ENCODE data around the gene UTP25. TPM values are rescaled to one million over a fixed set of nuclear protein-coding genes. Genes with fewer than 3 reads are reported as not detected.
"Not testable (repeated sequence)": the region's sequence is repeated elsewhere in the genome, so short reads cannot be mapped to it uniquely, and the experiment has no call there.

UTP25 gene
- total RNA-seq, 5 donors from 2014 or later (not counting 1 experiment from before 2014, with no cell fraction given), result 9.1 to 19.9 (median 14.5) TPM

- H3K4me3 Mint-ChIP-seq; H3K4me3 ChIP-seq (ENCODE audit: control insufficient read depth in 1 of 2, extremely low read depth in 1 of 2, low read length in 1 of 2); CTCF ChIA-PET; H3K36me3 Mint-ChIP-seq; H3K36me3 ChIP-seq (ENCODE audit: control insufficient read depth in 2 of 2, extremely low read depth in 1 of 2, insufficient read depth in 1 of 2, low read length in 1 of 2); H3K9me3 ChIP-seq; ATAC-seq (replicated peaks in 1 of 4); DNase-seq; H3K27ac Mint-ChIP-seq; H3K27me3 ChIP-seq (replicated peaks in 1 of 2; ENCODE audit: control insufficient read depth in 2 of 2, extremely low read depth in 1 of 2, insufficient read depth in 2 of 2, low read length in 1 of 2); POLR2A ChIA-PET; H3K27ac ChIP-seq (ENCODE audit: low read length); H3K9me3 Mint-ChIP-seq; H3K4me1 ChIP-seq (ENCODE audit: control insufficient read depth in 1 of 2, extremely low read depth in 1 of 2, insufficient read depth in 2 of 2, low read length in 2 of 2): not testable (repeated sequence)
- WGBS (ENCODE audit: insufficient coverage), result 89% methylated on average over 13 of the region's 21 CpGs
- peaks cover 8 to 12% (median 11%) of the 10 kb centered on the region in 3 donors for H3K4me1 Mint-ChIP-seq
- peaks cover 17 to 22% of the 10 kb centered on the region in 2 donors for H3K27me3 Mint-ChIP-seq
Observed at GRCh38 chr1:209898851-209899250, 71.1 kb downstream of the UTP25 start.

GRCh38 chr1:209899948-209900347 lies 72.2 kb downstream of the UTP25 start:
- H3K9me3 Mint-ChIP-seq, result no peaks in the 10 kb centered on the region
- peak in 1 of 35 experiments; percentile 2 for DNase-seq

GRCh38 chr1:209900734-209901133 lies 73.0 kb downstream of the UTP25 start:
- Histone ChIP-seq H3K4me1 (ENCODE audit: control insufficient read depth in 1 of 2, extremely low read depth in 1 of 2, insufficient read depth in 2 of 2, low read length in 2 of 2) (peaks cover 0 to 4% of the 10 kb centered on the region in 2 experiments), H3K4me3 (ENCODE audit: control insufficient read depth in 1 of 2, extremely low read depth in 1 of 2, low read length in 1 of 2) (no peak overlapping the region), H3K27me3 (replicated peaks in 1 of 2; ENCODE audit: control insufficient read depth in 2 of 2, extremely low read depth in 1 of 2, insufficient read depth in 2 of 2, low read length in 1 of 2) (peaks cover 0 to 5% of the 10 kb centered on the region in 2 experiments), H3K36me3 (ENCODE audit: control insufficient read depth in 2 of 2, extremely low read depth in 1 of 2, insufficient read depth in 1 of 2, low read length in 1 of 2) (no peaks in the 10 kb centered on the region), H3K27ac (ENCODE audit: low read length) (no peak overlapping the region), H3K9me3 (no peaks in the 10 kb centered on the region)
- POLR2A ChIA-PET, result no interaction called here
- WGBS (ENCODE audit: insufficient coverage), result no CpG with 5 or more reads among the region's 1 CpG
- CTCF ChIA-PET, result interaction anchor here in 1 of 2 donors (0.5 kb wide), 1 partner anchor 12 kb away, joined by 3 read pairs; no protein-coding TSS in a partner anchor
- Mint-ChIP-seq H3K27me3 (peaks cover 14 to 17% of the 10 kb centered on the region in 2 donors), H3K27ac (no peak overlapping the region), H3K4me1 (peaks cover 4 to 7% (median 6%) of the 10 kb centered on the region in 3 donors), H3K36me3 (no peaks in the 10 kb centered on the region), H3K9me3 (no peaks in the 10 kb centered on the region), H3K4me3 (no peak overlapping the region)
- ATAC-seq (replicated peaks in 1 of 4), result no peak
- DNase-seq, result no peak

More at GRCh38 chr1:209899948-209900347, 72.2 kb downstream of the UTP25 start:
- H3K4me1 ChIP-seq (ENCODE audit: control insufficient read depth in 1 of 2, extremely low read depth in 1 of 2, insufficient read depth in 2 of 2, low read length in 2 of 2), result peaks cover 0 to 8% of the 10 kb centered on the region in 2 experiments
- Mint-ChIP-seq H3K36me3 (no peaks in the 10 kb centered on the region), H3K4me3 (no peak overlapping the region), H3K27ac (no peak overlapping the region), H3K27me3 (peaks cover 16 to 17% of the 10 kb centered on the region in 2 donors), H3K4me1 (peaks cover 8 to 12% (median 11%) of the 10 kb centered on the region in 3 donors)
- H3K4me3 ChIP-seq (ENCODE audit: control insufficient read depth in 1 of 2, extremely low read depth in 1 of 2, low read length in 1 of 2), result no peak overlapping the region
- ChIA-PET POLR2A (no interaction called here), CTCF (no interaction called here)
- no peaks in the 10 kb centered on the region for H3K9me3 ChIP-seq
- H3K36me3 ChIP-seq (ENCODE audit: control insufficient read depth in 2 of 2, extremely low read depth in 1 of 2, insufficient read depth in 1 of 2, low read length in 1 of 2), result no peaks in the 10 kb centered on the region
- no peak overlapping the region for H3K27ac ChIP-seq (ENCODE audit: low read length)
- peaks cover 0 to 5% of the 10 kb centered on the region in 2 experiments for H3K27me3 ChIP-seq (replicated peaks in 1 of 2; ENCODE audit: control insufficient read depth in 2 of 2, extremely low read depth in 1 of 2, insufficient read depth in 2 of 2, low read length in 1 of 2)
- no peak for ATAC-seq (replicated peaks in 1 of 4)
- WGBS (ENCODE audit: insufficient coverage), result 0% methylated on average over 1 of the region's 3 CpGs

- Mint-ChIP-seq H3K4me1 (peaks cover 0 to 2% (median 1%) of the 10 kb centered on the region in 3 donors), H3K27me3 (peaks cover 10 to 13% of the 10 kb centered on the region in 2 donors)
- CTCF ChIA-PET, result no interaction called here
Observed at GRCh38 chr1:209901211-209901610, 73.4 kb downstream of the UTP25 start.

GRCh38 chr1:209904774-209905173 lies 77.0 kb downstream of the UTP25 start:
- H3K27ac ChIP-seq (ENCODE audit: low read length); DNase-seq; H3K27ac Mint-ChIP-seq; POLR2A ChIA-PET; H3K4me1 ChIP-seq (ENCODE audit: control insufficient read depth in 1 of 2, extremely low read depth in 1 of 2, insufficient read depth in 2 of 2, low read length in 2 of 2); CTCF ChIA-PET; H3K4me3 Mint-ChIP-seq; H3K4me3 ChIP-seq (ENCODE audit: control insufficient read depth in 1 of 2, extremely low read depth in 1 of 2, low read length in 1 of 2); H3K27me3 ChIP-seq (replicated peaks in 1 of 2; ENCODE audit: control insufficient read depth in 2 of 2, extremely low read depth in 1 of 2, insufficient read depth in 2 of 2, low read length in 1 of 2); H3K9me3 Mint-ChIP-seq; ATAC-seq (replicated peaks in 1 of 4); H3K4me1 Mint-ChIP-seq; H3K36me3 Mint-ChIP-seq; H3K27me3 Mint-ChIP-seq; H3K36me3 ChIP-seq (ENCODE audit: control insufficient read depth in 2 of 2, extremely low read depth in 1 of 2, insufficient read depth in 1 of 2, low read length in 1 of 2); H3K9me3 ChIP-seq: not testable (repeated sequence)
- no CpG with 5 or more reads among the region's 1 CpG for WGBS (ENCODE audit: insufficient coverage)

More at GRCh38 chr1:209901211-209901610, 73.4 kb downstream of the UTP25 start:
- Mint-ChIP-seq H3K9me3 (no peaks in the 10 kb centered on the region), H3K27ac (no peak overlapping the region), H3K4me3 (no peak overlapping the region), H3K36me3 (no peaks in the 10 kb centered on the region)
- ATAC-seq (replicated peaks in 1 of 4), result no peak
- DNase-seq, result no peak
- H3K9me3 ChIP-seq, result no peaks in the 10 kb centered on the region
- H3K4me3 ChIP-seq (ENCODE audit: control insufficient read depth in 1 of 2, extremely low read depth in 1 of 2, low read length in 1 of 2), result no peak overlapping the region
- POLR2A ChIA-PET, result no interaction called here
- no peak overlapping the region for H3K27ac ChIP-seq (ENCODE audit: low read length)
- peaks cover 0 to 3% of the 10 kb centered on the region in 2 experiments for H3K4me1 ChIP-seq (ENCODE audit: control insufficient read depth in 1 of 2, extremely low read depth in 1 of 2, insufficient read depth in 2 of 2, low read length in 2 of 2)
- WGBS (ENCODE audit: insufficient coverage), result no CpG with 5 or more reads among the region's 2 CpGs
- H3K27me3 ChIP-seq (replicated peaks in 1 of 2; ENCODE audit: control insufficient read depth in 2 of 2, extremely low read depth in 1 of 2, insufficient read depth in 2 of 2, low read length in 1 of 2), result peaks cover 0 to 5% of the 10 kb centered on the region in 2 experiments
- H3K36me3 ChIP-seq (ENCODE audit: control insufficient read depth in 2 of 2, extremely low read depth in 1 of 2, insufficient read depth in 1 of 2, low read length in 1 of 2), result no peaks in the 10 kb centered on the region

Other genes with a start within 250 kb of the UTP25 start
- not detected for gene CAMK1G, start 244.3 kb upstream of the UTP25 start, total RNA-seq
- 1 to 10 TPM in 1 of 5 donors, under 1 TPM in 4; 0.25 to 1.2 (median 0.56) TPM for gene LAMB3, start 175.5 kb upstream of the UTP25 start, total RNA-seq
- gene G0S2, start 152.6 kb upstream of the UTP25 start, total RNA-seq, result under 1 TPM in 3 of 5 donors, not detected in 2; 0.32 to 0.60 (median 0.59) TPM
- gene HSD11B1, start 123.1 kb upstream of the UTP25 start, total RNA-seq, result 1 to 10 TPM in 1 of 5 donors, under 1 TPM in 1, not detected in 3; 0.41 to 1.1 TPM
- 100 to 1,000 TPM; 332 to 502 (median 465) TPM for gene TRAF3IP3, start 71.9 kb upstream of the UTP25 start, total RNA-seq
- gene C1orf74, start 43.4 kb upstream of the UTP25 start, total RNA-seq, result 1 to 10 TPM in 3 of 5 donors, under 1 TPM in 2; 0.58 to 1.3 (median 1.2) TPM
- gene IRF6, start 21.8 kb upstream of the UTP25 start, total RNA-seq, result 1 to 10 TPM in 3 of 5 donors, under 1 TPM in 2; 0.16 to 2.6 (median 1.0) TPM
- not detected for gene SYT14, start 110.2 kb downstream of the UTP25 start, total RNA-seq

Measured in T-cell (primary cell).